GM19043 (cell line): ENCODE data around the gene SPATA21.

ENCODE experiments used
- ATAC-seq: cut with Tn5 transposase; IDR thresholded peaks from one replicate; pipeline ENCODE4 v1.9.1; 2021; ENCODE audit warnings: low read depth; ENCODE audit not compliant: unreplicated experiment

SPATA21 gene

DNA sequence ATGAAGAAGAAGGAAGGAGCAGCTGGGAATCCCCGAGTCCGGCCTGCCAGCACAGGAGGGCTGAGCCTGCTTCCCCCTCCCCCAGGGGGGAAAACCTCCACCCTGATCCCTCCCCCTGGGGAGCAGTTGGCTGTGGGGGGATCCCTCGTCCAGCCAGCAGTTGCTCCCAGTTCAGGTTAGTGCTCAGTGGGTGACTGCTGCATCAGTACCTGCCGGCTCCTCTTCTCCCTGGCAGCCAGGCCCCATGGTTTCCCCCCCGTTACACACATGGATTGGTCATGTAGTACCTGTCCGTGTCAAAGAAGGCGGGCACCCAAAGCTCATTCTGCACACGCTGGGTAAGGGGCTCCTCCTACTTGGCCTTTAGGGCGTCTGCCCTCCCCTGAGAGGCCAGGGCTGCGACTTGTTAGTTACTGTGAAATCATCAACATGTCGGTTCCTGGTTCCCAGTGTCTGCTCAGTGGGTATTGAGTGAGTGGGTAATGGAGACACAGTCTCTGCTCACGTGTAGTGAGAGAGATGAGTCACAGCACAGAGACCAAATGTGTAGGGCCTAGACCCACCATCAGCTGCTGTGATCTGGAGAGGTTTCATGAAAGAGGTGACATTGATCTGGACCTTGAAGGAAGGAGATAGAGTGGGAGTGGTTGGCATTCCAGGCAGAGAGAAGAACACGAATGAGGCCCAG lies 14.8 kb upstream of the SPATA21 start:
- no peak for ATAC-seq

DNA sequence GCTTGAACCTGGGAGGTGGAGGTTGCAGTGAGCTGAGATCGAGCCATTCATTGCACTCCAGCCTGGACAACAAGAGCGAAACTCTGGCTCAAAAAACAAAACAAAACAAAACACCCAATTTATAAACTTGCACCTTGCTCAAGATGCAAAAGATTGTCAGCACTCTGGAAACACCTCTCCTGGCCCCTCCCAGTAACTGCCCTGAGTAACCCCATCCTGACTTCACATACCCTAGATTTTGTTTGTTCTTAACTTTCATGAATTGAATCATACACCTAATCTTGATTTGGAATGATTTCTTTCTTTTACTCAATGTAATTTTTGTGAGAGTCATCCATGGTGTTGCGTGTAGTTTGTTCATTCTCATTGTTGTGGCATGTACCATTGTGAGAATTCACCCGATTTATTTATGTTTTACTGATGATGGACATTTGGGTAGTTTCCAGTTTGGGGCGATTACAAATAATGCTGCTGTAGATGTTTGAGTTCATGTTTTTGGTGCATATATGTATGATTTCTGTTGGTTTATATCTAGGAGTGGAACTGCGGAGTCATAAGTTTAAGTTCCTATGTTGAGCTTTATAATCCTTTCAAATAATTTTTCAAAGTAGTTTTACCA lies 13.7 kb upstream of the SPATA21 start:
- ATAC-seq = no peak

- ATAC-seq = no peak
Observed at GRCh38 chr1:16449666-16450065, 12.4 kb upstream of the SPATA21 start.

- no peak for ATAC-seq
Observed at GRCh38 chr1:16449065-16449464, 11.8 kb upstream of the SPATA21 start.

DNA sequence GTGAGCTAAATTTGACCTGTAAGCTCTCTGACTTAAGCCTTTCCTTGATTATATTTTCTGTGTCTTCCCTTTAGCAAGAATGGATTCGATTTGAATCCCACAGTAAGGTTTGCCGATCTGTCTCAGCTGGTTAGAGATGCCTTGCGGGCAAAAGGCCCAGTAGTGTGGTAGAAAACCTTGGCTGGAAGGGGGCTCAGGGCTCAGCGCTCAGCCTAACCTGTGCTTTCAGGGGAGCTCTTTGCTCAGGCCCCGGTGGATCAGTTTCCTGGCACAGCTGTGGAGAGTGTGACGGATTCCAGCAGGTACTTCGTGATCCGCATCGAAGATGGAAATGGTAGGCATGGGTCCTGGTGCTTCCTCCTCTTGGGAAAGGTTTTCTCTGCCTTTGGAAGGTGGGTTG lies 10.4 kb upstream of the SPATA21 start:
- ATAC-seq = no peak

DNA sequence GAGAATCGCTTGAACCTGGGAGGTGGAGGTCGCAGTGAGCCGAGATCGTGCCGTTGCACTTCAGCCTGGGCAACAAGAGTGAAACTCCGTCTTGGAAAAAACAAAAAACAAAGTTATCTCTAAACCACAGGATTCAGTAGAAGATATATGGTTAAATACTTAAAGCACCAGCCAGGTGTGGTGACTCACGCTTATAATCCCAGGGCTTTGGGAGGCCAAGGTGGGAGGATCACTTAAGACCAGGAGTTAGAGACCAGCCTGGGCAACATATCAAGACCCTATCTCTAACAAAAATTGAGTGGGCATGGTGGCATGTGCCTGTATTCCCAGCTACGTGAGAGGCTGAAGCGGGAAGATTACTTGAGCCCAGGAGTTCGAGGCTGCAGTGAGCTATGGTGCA lies 8.9 kb upstream of the SPATA21 start:
- ATAC-seq = no peak

DNA sequence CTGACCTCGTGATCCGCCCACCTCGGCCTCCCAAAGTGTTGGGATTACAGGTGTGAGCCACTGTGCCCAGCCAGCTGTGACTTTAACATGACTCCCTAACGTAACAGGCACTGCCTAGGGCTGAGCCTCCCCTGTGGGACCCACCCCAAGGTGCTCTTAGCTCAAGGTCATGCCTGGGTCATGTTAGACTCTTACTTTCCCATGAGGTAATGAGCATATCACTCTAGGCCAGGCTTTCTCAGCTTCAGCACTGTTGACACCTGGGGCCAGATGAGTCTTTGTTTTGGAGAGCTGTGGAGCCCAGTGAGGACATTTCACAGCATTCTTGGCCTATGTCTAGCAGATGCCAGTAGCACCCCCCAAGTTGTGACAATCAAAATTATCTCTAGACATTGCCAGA lies 7.8 kb upstream of the SPATA21 start:
- no peak for ATAC-seq

GRCh38 chr1:16443975-16444770 lies 6.9 kb upstream of the SPATA21 start:
- ATAC-seq = no peak

DNA sequence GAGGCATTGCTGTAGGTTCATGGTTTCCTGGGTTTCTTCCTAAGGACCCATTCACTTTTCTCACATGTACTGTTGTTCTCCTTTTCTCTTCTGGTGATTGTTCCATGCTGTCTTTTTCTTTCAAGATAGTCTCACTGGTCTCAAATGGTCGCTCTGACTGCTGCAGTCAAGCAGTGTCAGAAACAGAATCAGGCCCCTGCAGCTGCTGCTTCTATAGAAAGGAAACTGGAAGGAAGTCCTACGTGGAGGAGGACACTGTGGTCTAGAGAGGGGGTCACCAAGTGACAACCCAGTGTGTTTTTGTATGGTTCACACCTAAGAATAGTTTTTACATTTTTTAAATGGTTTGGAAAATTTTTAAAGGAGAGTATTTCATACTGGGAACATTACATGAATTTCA lies 5.7 kb upstream of the SPATA21 start:
- ATAC-seq = no peak

DNA sequence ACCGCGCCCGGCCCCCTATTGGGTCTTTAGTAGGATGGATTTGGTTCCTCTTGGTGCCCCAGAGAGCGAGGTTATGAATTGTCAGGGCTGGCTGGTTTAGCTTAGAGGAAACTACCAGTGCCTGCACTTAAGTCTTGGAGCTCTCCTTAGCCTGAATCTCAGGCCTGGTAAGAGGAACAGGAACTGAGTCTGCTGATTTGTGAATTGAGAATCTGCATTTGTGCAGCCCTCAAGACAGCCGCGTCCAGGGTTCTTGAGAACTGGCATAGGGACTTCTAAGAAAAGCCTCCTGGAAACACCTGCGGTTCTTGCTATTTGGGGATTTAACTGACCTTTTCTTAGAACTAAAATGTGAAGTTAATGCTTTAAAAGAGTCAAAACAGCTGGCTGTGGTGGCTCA lies 5.0 kb upstream of the SPATA21 start:
- ATAC-seq = no peak

DNA sequence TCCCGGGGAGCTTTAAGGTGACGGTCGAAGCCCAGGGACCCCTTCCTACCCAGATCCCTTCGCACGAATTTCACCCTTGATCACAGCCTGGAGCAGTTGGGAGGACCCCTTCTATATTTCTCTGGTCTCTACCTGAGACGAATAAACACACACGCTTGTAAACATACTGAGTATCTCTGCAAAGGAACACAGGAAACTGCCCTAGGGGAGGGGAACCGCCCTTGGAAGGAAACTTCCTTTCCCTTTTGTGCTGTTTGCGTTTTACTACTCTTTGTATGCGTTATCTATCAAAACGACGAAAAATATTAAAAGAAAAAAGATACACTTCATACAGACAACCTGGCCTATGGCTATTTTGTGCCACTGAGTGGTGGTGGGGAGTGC lies 4.0 kb upstream of the SPATA21 start:
- no peak for ATAC-seq

DNA sequence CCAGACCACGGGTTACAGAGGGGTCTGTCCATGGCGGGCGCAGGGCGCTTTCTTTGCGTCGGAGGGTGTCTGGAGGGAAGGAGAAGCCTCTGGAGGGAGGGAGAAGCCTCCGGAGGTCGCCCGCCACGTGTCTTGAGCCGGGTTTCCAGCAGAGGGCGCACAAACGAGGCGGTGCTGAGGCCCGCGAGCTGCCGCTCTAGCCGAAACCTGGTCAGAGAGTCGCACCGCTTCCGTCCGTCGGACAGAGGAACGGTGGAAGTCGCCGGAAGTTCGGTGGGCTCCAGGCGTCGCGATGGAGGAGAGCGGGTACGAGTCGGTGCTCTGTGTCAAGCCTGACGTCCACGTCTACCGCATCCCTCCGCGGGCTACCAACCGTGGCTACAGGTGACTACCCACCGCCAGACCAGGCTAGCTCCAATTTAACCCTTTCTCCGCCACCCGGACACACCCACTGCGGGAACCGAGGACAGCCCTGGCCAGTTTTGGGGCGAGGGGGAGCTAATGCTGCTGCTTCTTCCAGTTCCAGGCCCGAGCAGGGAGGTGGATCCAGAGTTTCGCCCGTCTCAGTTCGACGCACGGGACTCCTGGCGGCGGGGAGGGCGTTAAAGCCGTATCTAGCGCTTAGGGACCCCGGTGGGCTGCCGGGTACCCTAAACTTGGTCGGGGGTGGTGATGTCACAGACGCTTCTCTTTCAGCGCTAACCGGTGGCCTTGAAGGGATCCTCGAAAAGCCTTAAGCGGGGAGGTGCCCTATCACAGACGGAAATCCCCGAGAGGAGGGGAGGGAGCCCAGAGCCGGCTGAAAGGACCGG lies 3.5 kb upstream of the SPATA21 start, which contains the start of gene NECAP2:
NECAP2 (plus strand) TSS at position 255 of the 812 bp plus-strand sequence; CDS start at position 293, 38 bp downstream.
- peak; percentile 89 for ATAC-seq

DNA sequence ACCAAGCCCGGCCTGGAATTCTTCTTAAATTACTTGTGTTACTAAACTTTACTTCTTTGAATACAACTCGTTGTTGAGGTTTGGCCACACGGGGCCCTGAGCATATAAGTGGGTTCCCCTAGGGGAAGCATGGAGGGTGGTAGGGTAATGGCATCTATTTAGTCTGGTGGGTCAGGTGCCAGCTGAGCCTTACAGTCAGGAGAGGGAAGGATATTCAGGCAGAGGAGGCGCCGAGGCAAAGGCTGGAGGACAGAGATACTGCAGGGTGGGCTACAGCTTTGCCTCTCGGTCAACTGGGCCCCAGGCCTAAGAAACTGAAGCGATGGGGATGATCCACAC lies 2.9 kb upstream of the SPATA21 start:
- ATAC-seq = peak; percentile 20

GRCh38 chr1:16438924-16439323 lies 1.7 kb upstream of the SPATA21 start:
- ATAC-seq = no peak

DNA sequence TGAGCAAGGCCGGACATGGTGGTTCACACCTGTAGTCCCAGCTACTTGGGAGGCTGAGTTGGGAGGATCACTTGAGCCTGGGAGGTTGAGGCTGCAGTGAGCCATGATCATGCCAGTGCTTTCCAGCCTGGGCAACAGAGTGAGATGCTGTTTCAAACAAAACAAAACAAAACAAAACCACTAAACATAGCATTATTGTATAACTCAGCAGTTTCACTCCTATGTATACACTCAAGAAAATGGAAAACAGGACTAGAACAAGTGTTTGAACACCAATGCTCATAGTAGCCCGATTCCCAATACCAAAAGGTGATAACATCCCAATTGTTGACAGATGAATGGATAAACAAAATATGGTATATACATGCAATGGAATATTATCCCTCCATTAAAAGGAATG lies 1.3 kb upstream of the SPATA21 start:
- ATAC-seq = no peak

DNA sequence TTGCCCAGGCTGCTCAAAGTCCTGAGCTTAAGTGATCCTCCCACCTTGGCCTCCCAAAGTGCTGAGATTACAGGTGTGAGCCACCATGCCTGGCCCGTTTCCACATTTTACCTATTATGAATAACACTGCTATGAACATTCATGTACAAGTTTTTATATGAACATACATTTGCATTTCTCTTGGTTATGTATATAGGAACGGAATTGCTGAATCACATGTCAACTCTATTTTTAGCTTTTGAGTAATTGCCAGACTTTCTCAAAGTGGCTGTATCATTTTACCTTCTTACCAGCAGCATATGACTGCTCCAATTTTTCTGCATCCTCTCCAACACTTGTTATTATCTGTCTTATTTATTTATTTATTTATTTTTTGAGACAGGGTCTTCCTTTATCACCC lies 2.7 kb downstream of the SPATA21 start:
- no peak for ATAC-seq

GRCh38 chr1:16434007-16434406 lies 3.2 kb downstream of the SPATA21 start:
- ATAC-seq = no peak

DNA sequence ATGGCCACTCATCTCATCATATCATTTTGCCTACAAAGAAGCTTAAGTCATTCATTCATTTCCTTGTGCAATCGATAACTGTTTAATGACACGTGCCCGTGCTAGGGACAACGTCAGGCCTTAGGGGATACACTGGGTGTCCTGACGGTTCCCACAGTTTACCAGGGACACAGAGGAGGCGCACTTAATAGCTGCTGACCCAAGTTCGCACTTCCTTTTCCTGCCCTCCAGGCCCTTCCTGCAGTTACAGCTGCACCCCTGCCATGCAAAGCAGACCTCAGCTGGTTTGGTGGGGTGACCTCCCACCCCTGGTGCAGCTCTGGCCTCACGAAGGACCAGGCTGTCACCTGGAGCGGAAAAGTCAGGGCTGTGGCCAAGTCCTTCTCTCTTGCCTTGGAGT lies 4.2 kb downstream of the SPATA21 start:
- no peak for ATAC-seq

GRCh38 chr1:16430606-16431005 lies 6.6 kb downstream of the SPATA21 start:
- ATAC-seq = no peak

DNA sequence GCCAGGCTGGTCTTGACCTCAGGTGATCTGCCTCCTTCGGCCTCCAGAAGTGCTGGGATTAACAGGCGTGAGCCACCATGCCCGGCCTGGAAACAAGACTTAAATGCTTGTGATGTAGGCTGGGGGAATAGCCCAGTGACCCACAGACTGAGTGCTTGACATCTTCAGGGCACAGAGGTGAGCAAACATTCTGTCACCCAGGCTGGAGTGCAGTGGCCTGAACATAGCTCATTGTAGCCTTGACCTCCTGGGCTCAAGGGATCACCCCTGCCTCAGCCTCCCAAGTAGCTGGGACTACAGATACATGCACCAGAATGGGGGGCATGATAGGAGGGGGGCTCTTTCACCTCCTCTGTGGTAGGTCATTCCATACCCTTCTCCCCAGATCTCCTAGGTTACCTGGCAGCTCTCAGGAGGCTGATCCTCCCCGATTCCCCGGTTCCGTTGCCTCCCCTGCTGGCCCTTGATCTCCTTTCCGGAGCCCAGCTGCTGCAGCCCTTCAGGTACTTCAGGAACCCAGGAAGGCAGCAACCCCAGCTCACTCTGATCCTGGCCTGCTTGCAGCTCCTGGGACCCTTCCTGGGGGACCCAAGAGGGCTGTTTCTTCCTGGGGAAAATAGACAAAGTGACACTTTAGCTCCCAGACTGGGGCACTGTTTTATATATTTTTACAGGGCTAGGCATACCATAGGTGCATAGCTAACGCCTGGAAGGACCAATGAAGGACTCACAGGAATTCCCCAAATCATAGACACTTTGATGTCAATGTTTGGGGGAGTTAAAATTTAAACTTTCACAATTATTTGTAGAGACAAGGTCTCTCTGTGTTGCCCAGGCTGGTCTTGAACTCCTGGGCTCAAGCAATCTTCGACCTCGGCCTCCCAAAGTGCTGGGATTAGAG lies 11.8 kb downstream of the SPATA21 start:
- no peak for ATAC-seq
